ENCODE data around the gene SLC8A3.

Gene SLC8A3

GRCh38 chr14:70021548-70022220, 167.1 kb downstream of the SLC8A3 start:
- DNase-seq, result no peak

- DNase-seq, result peak in 1 of 2 donors; percentile 79
Observed at GRCh38 chr14:70020352-70021170, 168.2 kb downstream of the SLC8A3 start.

- no peak for DNase-seq
Observed at GRCh38 chr14:70019695-70020094, 169.1 kb downstream of the SLC8A3 start.

GRCh38 chr14:70018713-70019211, 170.0 kb downstream of the SLC8A3 start:
- peak in 1 of 2 donors; percentile 49 for DNase-seq

GRCh38 chr14:70018230-70018629, 170.5 kb downstream of the SLC8A3 start:
- no peak for DNase-seq

- no peak for DNase-seq
Observed at GRCh38 chr14:70014406-70015095, 174.2 kb downstream of the SLC8A3 start.

- no peak for DNase-seq
Observed at GRCh38 chr14:70013271-70013873, 175.4 kb downstream of the SLC8A3 start.

GRCh38 chr14:70011708-70012107, 177.0 kb downstream of the SLC8A3 start:
- no peak for DNase-seq

- no peak for DNase-seq
Observed at GRCh38 chr14:70011098-70011497, 177.7 kb downstream of the SLC8A3 start.

GRCh38 chr14:70009961-70010360, 178.8 kb downstream of the SLC8A3 start:
- no peak for DNase-seq

- no peak for DNase-seq
Observed at GRCh38 chr14:70008284-70009262, 180.2 kb downstream of the SLC8A3 start.

- DNase-seq, result no peak
Observed at GRCh38 chr14:70006699-70007098, 182.1 kb downstream of the SLC8A3 start.

GRCh38 chr14:70005281-70005805, 183.4 kb downstream of the SLC8A3 start:
- DNase-seq, result no peak

GRCh38 chr14:70004791-70005190, 184.0 kb downstream of the SLC8A3 start:
- DNase-seq, result no peak

- DNase-seq, result no peak
Observed at GRCh38 chr14:70002589-70003346, 186.0 kb downstream of the SLC8A3 start.

GRCh38 chr14:70000601-70001000, 188.2 kb downstream of the SLC8A3 start:
- DNase-seq, result no peak

GRCh38 chr14:69999261-69999674, 189.5 kb downstream of the SLC8A3 start:
- DNase-seq, result no peak

- DNase-seq, result no peak
Observed at GRCh38 chr14:69997849-69998248, 190.9 kb downstream of the SLC8A3 start.

GRCh38 chr14:69996216-69996615, 192.5 kb downstream of the SLC8A3 start:
- DNase-seq, result no peak

Measured in bone marrow (tissue), 2 donors.